ENCODE measurements around the gene TFCP2.
A peak's percentile ranks its signal among the peaks of the same experiment; 100 is the strongest.

TFCP2 gene

GRCh38 chr12:51067229-51067628 lies 105.7 kb downstream of the TFCP2 start:
- Mint-ChIP-seq H3K4me3 (no peak overlapping the region), H3K27ac (no peak overlapping the region), H3K4me1 (peaks cover 21% of the 10 kb centered on the region), H3K36me3 (ENCODE audit: low read depth) (peaks cover 80% of the 10 kb centered on the region), H3K9me3 (no peaks in the 10 kb centered on the region), H3K27me3 (ENCODE audit: low read depth) (no peaks in the 10 kb centered on the region)
- no peak for TF ChIP-seq CTCF (IDR thresholded peaks at IDR 0.05; ENCODE audit: unreplicated experiment in 3 of 3)

- H3K27me3 Mint-ChIP-seq (ENCODE audit: low read depth), result no peaks in the 10 kb centered on the region
Measured at GRCh38 chr12:51065530-51065929, 107.4 kb downstream of the TFCP2 start.

GRCh38 chr12:51062631-51063397 lies 110.1 kb downstream of the TFCP2 start:
- peak overlapping the region; percentile 20 to 59 (median 32) for H3K27ac Mint-ChIP-seq
- H3K4me3 Mint-ChIP-seq, result no peak overlapping the region
- H3K36me3 Mint-ChIP-seq (ENCODE audit: low read depth), result peaks cover 72% of the 10 kb centered on the region
- TF ChIP-seq CTCF (IDR thresholded peaks at IDR 0.05; ENCODE audit: unreplicated experiment in 3 of 3), result no peak
- peaks cover 11% of the 10 kb centered on the region for H3K4me1 Mint-ChIP-seq
- H3K27me3 Mint-ChIP-seq (ENCODE audit: low read depth), result no peaks in the 10 kb centered on the region
- no peaks in the 10 kb centered on the region for H3K9me3 Mint-ChIP-seq

More at GRCh38 chr12:51065530-51065929, 107.4 kb downstream of the TFCP2 start:
- Mint-ChIP-seq H3K9me3 (no peaks in the 10 kb centered on the region), H3K27ac (no peak overlapping the region), H3K4me3 (no peak overlapping the region), H3K36me3 (ENCODE audit: low read depth) (peaks cover 70% of the 10 kb centered on the region), H3K4me1 (peaks cover 13% of the 10 kb centered on the region)
- no peak for TF ChIP-seq CTCF (IDR thresholded peaks at IDR 0.05; ENCODE audit: unreplicated experiment in 3 of 3)

- Mint-ChIP-seq H3K27me3 (ENCODE audit: low read depth) (no peaks in the 10 kb centered on the region), H3K9me3 (no peaks in the 10 kb centered on the region), H3K36me3 (ENCODE audit: low read depth) (peaks cover 61% of the 10 kb centered on the region), H3K4me3 (no peak overlapping the region), H3K27ac (peak overlapping the region in 2 of 3 experiments; percentile 60 to 64), H3K4me1 (peaks cover 11% of the 10 kb centered on the region)
- no peak for TF ChIP-seq CTCF (IDR thresholded peaks at IDR 0.05; ENCODE audit: unreplicated experiment in 3 of 3)
Measured at GRCh38 chr12:51059086-51059485, 113.8 kb downstream of the TFCP2 start.

GRCh38 chr12:51056242-51056641 lies 116.7 kb downstream of the TFCP2 start:
- Mint-ChIP-seq H3K27me3 (ENCODE audit: low read depth) (no peaks in the 10 kb centered on the region), H3K27ac (no peak overlapping the region), H3K36me3 (ENCODE audit: low read depth) (peaks cover 55% of the 10 kb centered on the region), H3K9me3 (no peaks in the 10 kb centered on the region), H3K4me1 (peaks cover 11% of the 10 kb centered on the region), H3K4me3 (no peak overlapping the region)
- TF ChIP-seq CTCF (IDR thresholded peaks at IDR 0.05; ENCODE audit: unreplicated experiment in 3 of 3), result no peak

- H3K36me3 Mint-ChIP-seq (ENCODE audit: low read depth), result peaks cover 50% of the 10 kb centered on the region
- H3K27ac Mint-ChIP-seq, result no peak overlapping the region
- TF ChIP-seq CTCF (IDR thresholded peaks at IDR 0.05; ENCODE audit: unreplicated experiment in 3 of 3), result no peak
- peaks cover 11% of the 10 kb centered on the region for H3K4me1 Mint-ChIP-seq
- H3K9me3 Mint-ChIP-seq, result no peaks in the 10 kb centered on the region
- no peaks in the 10 kb centered on the region for H3K27me3 Mint-ChIP-seq (ENCODE audit: low read depth)
- H3K4me3 Mint-ChIP-seq, result no peak overlapping the region
Measured at GRCh38 chr12:51055060-51055459, 117.9 kb downstream of the TFCP2 start.

All from nephron (organoid).